ENCODE results near the gene PDZD7. TPM values are rescaled to one million over a fixed set of nuclear protein-coding genes. Genes with fewer than 3 reads are reported as not detected.

PDZD7 gene
- polyA plus RNA-seq, 1 of the 3 experiments (the other 2 are of a cell fraction): 1.9 TPM

GRCh38 chr10:100979791-100980272 is 51.1 kb downstream of the PDZD7 start:
- 89% methylated on average over 9 of the region's 16 CpGs for WGBS (ENCODE audit: low lambda C conversion rate)
- CTCF ChIA-PET: interaction anchor here (1.7 kb wide), 1 partner anchor 18 kb away, joined by 5 read pairs; no protein-coding TSS in a partner anchor
- TF ChIP-seq JUND (IDR thresholded peaks at IDR 0.05) (no peak), GATA2 (CRISPR knock-in tag; IDR thresholded peaks at IDR 0.05) (no peak), FOSL2 (IDR thresholded peaks at IDR 0.05; ENCODE audit: borderline replicate concordance, low read depth) (no peak), MXI1 (IDR thresholded peaks at IDR 0.05; ENCODE audit: low read depth, low read length) (no peak), ZBTB33 (IDR thresholded peaks at IDR 0.05; ENCODE audit: borderline replicate concordance, low read depth) (no peak), REST (IDR thresholded peaks at IDR 0.05; ENCODE audit: low read depth, low read length) (no peak), TCF12 (IDR thresholded peaks at IDR 0.05) (no peak), YY1 (IDR thresholded peaks at IDR 0.05; ENCODE audit: low read depth) (no peak), POLR2AphosphoS5 (IDR thresholded peaks at IDR 0.05; ENCODE audit: low read depth, low read length) (no peak), RFX5 (IDR thresholded peaks at IDR 0.05; ENCODE audit: low read length) (no peak)

GRCh38 chr10:100978901-100979195 is 52.1 kb downstream of the PDZD7 start:
- peaks cover 3 to 26% of the 10 kb centered on the region in 2 experiments for H3K36me3 ChIP-seq (replicated peaks in 1 of 2; ENCODE audit: control insufficient read depth in 1 of 2, insufficient read depth in 2 of 2, low read length in 1 of 2)
- CTCF ChIA-PET: no interaction called here
- H3K4me1 ChIP-seq (ENCODE audit: control insufficient read depth in 1 of 2, insufficient read depth in 2 of 2, low read depth in 1 of 2, low read length in 1 of 2): no peaks in the 10 kb centered on the region
- H3K79me2 ChIP-seq (ENCODE audit: insufficient read depth): no peaks in the 10 kb centered on the region
- POLR2A ChIA-PET: no interaction called here
- no peak for TF ChIP-seq REST (IDR thresholded peaks at IDR 0.05; ENCODE audit: low read depth, low read length)
- TF ChIP-seq CTCF (IDR thresholded peaks at IDR 0.05): no peak
- no peaks in the 10 kb centered on the region for H3K9me3 ChIP-seq
- no peak overlapping the region for H3K4me3 ChIP-seq (ENCODE audit: low read depth in 2 of 2, low read length in 1 of 2)
- no peaks in the 10 kb centered on the region for H3F3A ChIP-seq (replicated peaks; ENCODE audit: insufficient read depth)
- no peak for DNase-seq
- H3K27ac ChIP-seq (ENCODE audit: low read depth in 2 of 2, low read length in 1 of 2): no peak overlapping the region
- no peak overlapping the region for H3K9ac ChIP-seq
- H4K20me1 ChIP-seq (ENCODE audit: insufficient read depth): no peaks in the 10 kb centered on the region
- no peak overlapping the region for H2AFZ ChIP-seq (ENCODE audit: low read depth)
- H3K4me2 ChIP-seq: no peak overlapping the region
- H3K27me3 ChIP-seq (ENCODE audit: insufficient read depth): no peaks in the 10 kb centered on the region
- no CpG with 5 or more reads among the region's 10 CpGs for WGBS (ENCODE audit: low lambda C conversion rate)
- H3K9me2 ChIP-seq: no peaks in the 10 kb centered on the region

More at GRCh38 chr10:100979791-100980272, 51.1 kb downstream of the PDZD7 start:
- H3K27ac ChIP-seq (ENCODE audit: low read depth in 2 of 2, low read length in 1 of 2): no peak overlapping the region
- POLR2A ChIA-PET: no interaction called here
- H3K4me3 ChIP-seq (ENCODE audit: low read depth in 2 of 2, low read length in 1 of 2): no peak overlapping the region
- H3K9me3 ChIP-seq: no peaks in the 10 kb centered on the region
- H3K9ac ChIP-seq: no peak overlapping the region
- peaks cover 3 to 29% of the 10 kb centered on the region in 2 experiments for H3K36me3 ChIP-seq (replicated peaks in 1 of 2; ENCODE audit: control insufficient read depth in 1 of 2, insufficient read depth in 2 of 2, low read length in 1 of 2)
- no peaks in the 10 kb centered on the region for H4K20me1 ChIP-seq (ENCODE audit: insufficient read depth)
- H3K79me2 ChIP-seq (ENCODE audit: insufficient read depth): no peaks in the 10 kb centered on the region
- no peak overlapping the region for H3K4me2 ChIP-seq
- no peaks in the 10 kb centered on the region for H3K4me1 ChIP-seq (ENCODE audit: control insufficient read depth in 1 of 2, insufficient read depth in 2 of 2, low read depth in 1 of 2, low read length in 1 of 2)
- H2AFZ ChIP-seq (ENCODE audit: low read depth): no peak overlapping the region
- no peaks in the 10 kb centered on the region for H3K27me3 ChIP-seq (ENCODE audit: insufficient read depth)
- no peaks in the 10 kb centered on the region for H3F3A ChIP-seq (replicated peaks; ENCODE audit: insufficient read depth)
- no peak for DNase-seq
- no peaks in the 10 kb centered on the region for H3K9me2 ChIP-seq
